AG10803 (cell line): Measurements from ENCODE around the gene POU2F3.

Experiments
- DNase-seq: peaks from one replicate; pipeline ENCODE4 v3.0.0; 2010; ENCODE audit warnings: low read depth
- H3K4me3 ChIP-seq: 2 replicates; pipeline ENCODE4 v1.5.1; 2011; ENCODE audit warnings: mild to moderate bottlenecking, low read length, control low read depth
- CTCF ChIP-seq: conservative IDR thresholded peaks from 2 replicates; pipeline ENCODE4 v1.5.1; 2011; ENCODE audit warnings: mild to moderate bottlenecking, low read length, control low read depth, inconsistent platforms

Gene POU2F3

GRCh38 chr11:120220747-120221037 is 19.2 kb upstream of the POU2F3 start:
- DNase-seq: no peak
- no peak for TF ChIP-seq CTCF
- H3K4me3 ChIP-seq: no peak overlapping the region

- DNase-seq: no peak
- H3K4me3 ChIP-seq: no peak overlapping the region
- no peak for TF ChIP-seq CTCF
Observed at GRCh38 chr11:120221115-120221752, 18.7 kb upstream of the POU2F3 start.

GRCh38 chr11:120222916-120223315 is 17.0 kb upstream of the POU2F3 start:
- no peak for TF ChIP-seq CTCF
- H3K4me3 ChIP-seq: no peak overlapping the region
- DNase-seq: no peak

GRCh38 chr11:120223793-120224192 is 16.1 kb upstream of the POU2F3 start:
- no peak overlapping the region for H3K4me3 ChIP-seq
- TF ChIP-seq CTCF: no peak
- DNase-seq: no peak

- H3K4me3 ChIP-seq: no peak overlapping the region
- no peak for TF ChIP-seq CTCF
- no peak for DNase-seq
Observed at GRCh38 chr11:120224361-120224760, 15.6 kb upstream of the POU2F3 start.

GRCh38 chr11:120224972-120225909 is 14.7 kb upstream of the POU2F3 start:
- DNase-seq: no peak
- no peak for TF ChIP-seq CTCF

GRCh38 chr11:120226242-120226641 is 13.7 kb upstream of the POU2F3 start:
- TF ChIP-seq CTCF: no peak
- DNase-seq: no peak
- H3K4me3 ChIP-seq: no peak overlapping the region

More at GRCh38 chr11:120224972-120225909, 14.7 kb upstream of the POU2F3 start:
- H3K4me3 ChIP-seq: no peak overlapping the region
